EH (cell line): ENCODE results near the gene SYNC.

Source experiments
- DNase-seq: peaks from one replicate; pipeline ENCODE4 v3.0.0-alpha.2; 2015; ENCODE audit warnings: low read depth

Gene SYNC

DNA sequence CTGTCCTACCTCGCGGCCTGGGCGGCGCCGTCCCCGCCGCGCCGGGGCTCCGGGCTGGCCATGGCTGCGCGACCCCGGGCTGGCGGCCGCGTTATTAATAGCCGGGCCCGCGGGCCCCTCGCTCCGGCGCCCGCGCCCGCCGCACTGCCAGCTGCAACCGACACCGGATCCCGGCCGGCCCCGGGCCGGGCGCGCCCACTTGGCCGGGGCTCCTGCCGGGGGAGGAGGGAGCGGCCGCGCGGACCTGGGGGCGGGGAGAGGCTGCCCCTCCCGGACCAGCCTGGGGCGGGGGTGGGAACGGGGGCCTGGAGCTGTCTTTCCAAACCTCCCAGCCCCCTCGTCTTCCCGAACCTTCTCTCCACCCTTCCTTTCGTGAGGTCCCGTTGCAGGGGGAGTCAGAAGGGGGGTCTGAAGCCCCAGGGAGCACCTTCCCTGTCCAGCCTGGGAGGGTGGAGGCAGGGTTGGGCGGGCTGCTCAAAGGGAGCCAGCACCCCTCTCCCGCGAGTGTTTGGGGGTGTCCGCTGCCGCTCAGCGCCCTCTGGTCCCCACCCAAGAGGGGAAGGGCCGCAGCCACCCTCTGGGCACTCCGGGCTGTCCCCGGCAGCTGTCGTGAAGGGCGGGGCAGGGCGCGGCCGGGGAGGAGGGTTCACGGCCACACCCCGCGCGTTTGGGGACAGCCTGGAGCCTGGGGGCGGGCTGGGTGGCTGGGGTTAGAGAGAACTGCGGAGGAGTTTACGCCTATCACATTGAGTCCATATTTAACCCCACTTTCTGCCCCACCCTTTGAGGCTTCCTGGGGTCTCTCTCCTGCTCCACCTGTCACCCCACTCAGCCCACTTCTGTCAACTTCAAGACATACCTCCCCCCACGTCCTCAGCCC lies at the start of gene SYNC:
Gene SYNC, minus strand, starts transcription at position 172 of the 880 bp plus-strand sequence. Its CDS starts 110 bp downstream, at position 62.
- peak; percentile 90 for DNase-seq

DNA sequence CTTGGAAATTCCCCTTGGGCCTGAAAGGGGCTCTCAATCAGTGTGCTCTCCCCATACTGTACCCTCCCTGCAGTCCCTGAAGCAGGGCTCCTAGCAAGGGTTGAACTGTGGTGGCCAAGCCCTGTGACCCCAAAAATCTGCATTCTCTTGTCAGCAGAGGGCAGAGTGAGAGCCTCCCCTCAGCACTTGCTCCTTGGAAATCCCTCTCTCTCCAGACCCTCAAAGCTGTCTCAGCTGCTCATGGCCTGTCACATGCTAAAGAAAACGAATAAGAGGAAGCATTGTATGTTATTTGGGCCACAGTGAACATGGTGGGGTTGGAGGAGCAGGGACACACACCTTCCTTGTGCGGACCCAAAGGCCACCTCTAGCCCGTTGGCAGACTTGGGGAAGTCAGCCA lies 47.2 kb upstream of the SYNC start:
- no peak for DNase-seq

DNA sequence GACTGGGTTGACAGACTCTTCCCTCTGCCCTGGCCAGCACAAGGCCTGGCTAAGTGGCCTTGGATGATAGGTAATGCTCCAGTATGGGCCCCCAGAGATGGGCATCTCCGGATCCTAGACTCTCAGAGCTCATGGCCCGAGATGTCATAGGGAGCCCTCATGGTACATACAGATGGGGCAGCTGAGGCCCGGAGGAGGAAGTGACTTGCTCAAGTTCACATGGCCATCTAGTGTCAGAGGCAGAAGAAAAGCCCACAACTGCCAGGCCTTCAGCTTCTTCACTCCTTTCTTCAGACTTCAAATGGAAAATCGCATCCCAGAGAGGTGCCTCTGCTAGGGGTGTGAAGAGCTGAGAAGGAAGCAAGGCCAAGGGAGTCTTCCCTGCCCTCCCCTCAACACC lies 46.8 kb upstream of the SYNC start:
- no peak for DNase-seq

- no peak for DNase-seq
These were observed 46.4 kb upstream of the SYNC start for GRCh38 chr1:32748926-32749325.

GRCh38 chr1:32748348-32748747 lies 45.8 kb upstream of the SYNC start:
- DNase-seq = no peak

- DNase-seq = no peak
These were observed 43.6 kb upstream of the SYNC start for GRCh38 chr1:32746130-32746529.

- DNase-seq = no peak
These were observed 41.5 kb upstream of the SYNC start for GRCh38 chr1:32744071-32744425.

GRCh38 chr1:32743380-32744070 lies 41.0 kb upstream of the SYNC start:
- DNase-seq = peak; percentile 36

DNA sequence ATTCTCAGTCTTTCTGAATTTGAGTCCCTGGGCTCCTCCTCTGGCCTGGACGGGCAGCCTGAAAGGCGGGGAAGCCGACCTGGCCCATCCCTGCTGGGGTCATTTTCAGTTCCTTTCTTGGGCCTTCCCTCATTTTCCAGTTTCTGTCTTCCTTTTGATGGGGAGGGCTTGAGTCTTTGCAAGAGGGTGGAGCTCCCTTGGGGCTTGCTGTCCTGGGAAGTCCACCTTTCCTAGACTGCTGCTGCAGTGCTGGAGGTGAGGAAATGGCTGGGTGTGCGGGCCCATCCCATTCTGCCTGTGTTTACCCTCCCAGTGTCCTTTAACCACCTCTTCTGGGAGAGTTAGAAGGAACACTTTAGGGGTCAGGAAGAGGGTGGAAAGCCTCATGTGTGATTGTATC lies 40.4 kb upstream of the SYNC start:
- DNase-seq = no peak

DNA sequence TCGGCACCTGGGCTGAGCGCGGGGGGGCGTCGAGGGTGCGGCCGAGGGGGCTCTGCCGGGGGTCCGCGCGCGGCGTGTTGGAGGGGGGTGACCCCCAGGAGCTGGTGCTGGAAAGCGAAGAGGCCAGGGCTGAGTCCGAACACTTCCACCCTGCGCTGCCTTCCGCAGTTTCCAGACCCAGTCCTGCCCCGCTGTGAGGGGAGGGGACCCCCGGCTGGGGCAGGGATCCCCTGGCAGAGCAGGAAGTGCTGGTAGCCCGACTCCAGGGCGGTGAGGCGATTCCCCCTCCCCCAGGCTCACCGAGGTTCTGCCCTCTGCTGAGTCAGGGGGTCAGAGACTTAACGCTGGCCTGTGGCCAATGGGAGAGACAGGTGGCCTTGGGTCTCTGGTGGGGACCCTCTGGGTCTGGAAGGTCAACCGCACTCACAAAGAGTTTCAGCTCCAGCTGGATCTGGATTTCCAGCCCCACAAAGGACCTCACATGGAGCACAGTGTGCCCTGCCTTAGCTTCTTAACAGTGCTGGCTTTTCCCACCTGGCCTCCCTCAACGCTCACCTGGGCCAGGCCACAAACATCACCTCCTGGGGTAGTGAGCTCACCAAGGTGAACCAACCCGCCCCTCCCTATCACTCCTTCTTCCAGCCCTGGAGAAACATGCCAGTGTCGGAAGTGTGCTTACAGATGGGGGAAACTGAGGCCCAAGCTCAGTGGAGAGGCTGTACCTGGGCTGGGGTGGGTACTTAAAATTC lies 39.8 kb upstream of the SYNC start:
- DNase-seq = no peak

GRCh38 chr1:32741413-32742198 lies 39.0 kb upstream of the SYNC start:
- DNase-seq = peak; percentile 36

DNA sequence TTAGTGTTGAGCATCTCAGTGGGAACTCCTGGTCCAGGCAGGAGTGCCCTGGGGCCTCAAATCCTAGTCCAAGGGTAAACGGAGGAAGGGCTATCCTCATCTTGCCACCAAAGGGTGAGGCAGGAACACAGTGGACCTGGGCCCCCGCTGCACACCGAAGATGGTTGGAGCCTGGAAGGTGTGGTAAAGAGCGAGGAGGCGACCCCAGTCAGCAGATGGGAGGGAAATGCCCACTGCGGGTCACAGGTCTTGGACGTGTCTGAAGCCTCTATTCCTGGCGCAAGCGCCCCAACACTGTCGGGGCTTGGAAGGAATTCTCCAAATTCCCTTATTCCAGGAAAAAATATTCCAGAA lies 38.5 kb upstream of the SYNC start:
- DNase-seq = no peak

DNA sequence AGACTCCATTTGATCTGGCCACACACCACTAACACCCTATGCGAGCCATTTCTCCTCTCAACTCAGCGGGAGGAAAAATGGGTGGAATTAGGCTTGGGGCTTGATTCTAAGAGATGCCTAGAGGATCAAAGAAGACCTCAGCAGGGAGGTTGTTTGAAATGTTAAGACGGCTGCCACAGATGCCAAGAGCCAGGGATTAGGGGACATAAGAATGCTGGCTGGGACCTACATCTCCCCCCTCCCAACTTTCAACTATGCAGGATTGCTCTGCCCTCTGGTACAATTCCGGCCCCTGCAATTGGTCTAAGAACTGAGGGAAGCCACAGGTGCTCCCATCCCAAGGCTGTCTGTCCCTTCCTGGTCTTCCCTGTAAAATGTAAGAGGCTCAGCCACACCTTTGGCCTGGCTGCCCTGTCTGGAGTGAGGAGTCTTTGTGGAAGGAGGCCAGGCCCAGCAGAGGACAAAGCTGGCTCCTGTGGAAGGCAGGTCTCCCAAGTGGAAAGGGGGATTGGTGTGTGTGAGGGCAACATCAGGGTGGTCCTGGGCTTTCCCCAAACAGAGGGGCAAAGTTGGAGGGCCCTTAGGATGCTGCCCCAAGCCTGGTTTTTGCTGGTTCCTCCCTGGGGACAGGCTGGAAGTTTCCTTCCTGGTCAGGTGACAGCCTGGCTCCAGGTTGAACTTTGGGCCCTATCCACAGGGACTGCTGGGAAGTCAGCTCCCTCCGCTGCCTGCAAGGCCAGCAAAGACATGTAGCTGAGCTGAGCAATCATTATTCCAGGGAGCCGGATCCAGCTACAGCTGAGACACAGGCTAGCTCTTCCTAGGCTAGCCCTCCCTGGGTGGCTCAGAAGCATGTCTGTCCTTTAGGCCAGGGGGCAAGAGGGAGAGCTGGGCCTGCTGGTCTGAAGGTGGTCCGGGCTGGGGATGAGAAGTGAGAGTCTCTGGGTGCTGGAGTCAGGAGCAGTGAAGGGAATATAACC lies 34.5 kb upstream of the SYNC start:
- DNase-seq = no peak

- DNase-seq = no peak
These were observed 31.2 kb upstream of the SYNC start for GRCh38 chr1:32733582-32734321.

DNA sequence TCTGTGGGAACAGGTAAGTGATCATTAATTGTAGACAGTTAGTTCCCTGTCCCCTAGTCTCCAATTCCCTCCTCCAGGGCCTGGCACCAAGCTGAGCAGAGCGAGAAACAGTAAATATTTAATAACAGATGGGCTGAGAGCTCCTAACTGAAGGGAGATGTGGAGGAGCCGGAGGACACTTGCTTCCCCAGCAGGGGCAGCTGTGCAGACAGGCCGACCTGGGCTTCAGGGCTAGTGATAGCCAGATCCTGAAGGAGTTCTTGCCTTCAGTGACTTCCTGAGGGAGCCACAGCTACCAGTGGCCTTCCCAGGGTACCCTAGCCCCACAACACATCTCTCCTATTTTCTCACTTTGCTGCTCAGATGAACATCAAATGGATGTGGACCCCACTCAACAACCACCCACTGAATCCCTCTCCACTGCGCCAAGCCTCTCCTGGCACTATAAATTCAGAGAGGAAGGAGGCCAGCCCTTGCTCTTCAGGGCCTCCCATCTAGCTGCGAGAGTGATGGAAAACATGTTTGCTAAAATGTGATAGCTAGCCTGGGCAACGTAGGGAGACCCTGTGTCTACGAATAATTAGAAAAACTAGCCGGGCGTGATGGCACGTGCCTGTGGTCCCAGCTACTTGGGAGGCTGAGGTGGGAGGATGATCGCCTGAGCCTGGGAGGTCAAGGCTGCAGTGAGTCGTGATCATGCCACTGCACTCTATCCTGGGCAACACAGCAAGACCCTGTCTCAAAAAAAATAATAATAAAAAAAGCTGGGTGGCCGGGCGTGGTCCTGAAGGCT lies 26.9 kb upstream of the SYNC start:
- DNase-seq = no peak

- DNase-seq = no peak
These were observed 26.0 kb upstream of the SYNC start for GRCh38 chr1:32728413-32729077.

- no peak for DNase-seq
These were observed 25.3 kb upstream of the SYNC start for GRCh38 chr1:32727876-32728275.

GRCh38 chr1:32725615-32725982 lies 23.0 kb upstream of the SYNC start:
- DNase-seq = no peak
